HG02852 (cell line): ENCODE results near the gene PCYT1B.

ENCODE experiments used
- ATAC-seq: cut with Tn5 transposase; IDR thresholded peaks from one replicate; pipeline ENCODE4 v1.9.1; 2021; ENCODE audit warnings: mild to moderate bottlenecking, moderate library complexity; ENCODE audit not compliant: unreplicated experiment

Gene PCYT1B

DNA sequence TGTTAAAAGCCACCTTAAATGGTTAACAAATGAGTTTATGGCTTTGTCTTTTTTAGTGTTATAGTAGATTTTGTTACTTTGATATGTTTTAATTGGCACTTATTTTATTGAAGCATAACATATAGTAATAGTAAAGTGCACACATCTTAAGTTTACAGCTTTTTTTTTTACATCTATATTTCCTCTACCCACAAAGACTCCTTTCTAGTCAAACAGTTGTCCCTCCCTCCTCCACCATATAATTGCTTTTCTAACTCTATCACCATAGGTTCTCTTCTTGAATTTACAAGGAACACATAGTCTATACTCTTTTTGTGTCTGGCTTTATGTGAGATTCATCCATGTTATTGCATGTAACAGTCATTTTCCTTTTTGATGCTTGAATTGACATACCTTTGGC, 110.6 kb downstream of the PCYT1B start:
- ATAC-seq: no peak

DNA sequence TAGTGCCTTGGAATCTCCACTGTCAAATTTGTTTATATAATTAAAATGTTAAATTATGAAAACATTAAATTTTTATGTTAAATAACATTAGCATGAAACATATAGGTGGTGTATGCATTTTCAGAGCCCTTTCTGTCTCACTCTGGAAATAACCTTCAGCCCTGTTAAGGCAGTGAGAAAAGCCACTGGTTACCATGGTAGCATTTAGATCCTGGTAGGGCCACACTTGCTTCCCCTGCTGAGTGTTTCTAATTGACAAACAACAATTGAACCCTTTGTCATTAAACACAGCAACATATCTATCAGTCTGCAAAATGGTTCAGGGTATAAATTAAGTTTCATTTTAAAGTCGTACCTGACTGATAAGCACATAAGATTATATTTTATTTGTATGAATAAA, 118.5 kb downstream of the PCYT1B start:
- no peak for ATAC-seq

DNA sequence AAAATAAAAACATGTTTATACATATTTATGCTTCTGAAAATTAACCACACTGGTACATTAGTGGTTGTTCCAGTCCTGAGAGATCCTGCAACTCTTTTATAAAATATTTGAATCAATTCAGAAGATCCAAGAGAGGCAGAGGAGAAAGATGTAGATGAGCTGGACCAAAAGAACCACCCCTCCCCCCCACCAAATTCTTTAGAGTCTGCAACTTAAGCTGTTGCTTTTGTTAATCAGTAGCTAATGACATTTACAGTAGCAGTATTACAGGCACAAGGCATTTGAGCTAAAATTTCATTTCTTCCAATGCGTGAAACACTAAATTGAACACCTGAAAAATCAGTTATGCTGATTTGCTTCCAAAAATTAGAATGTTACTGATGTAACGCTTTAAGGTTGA, 120.5 kb downstream of the PCYT1B start:
- ATAC-seq: no peak

GRCh38 chrX:24525455-24525854, 121.7 kb downstream of the PCYT1B start:
- no peak for ATAC-seq

GRCh38 chrX:24520472-24520871, 126.7 kb downstream of the PCYT1B start:
- no peak for ATAC-seq

GRCh38 chrX:24515447-24515846, 131.7 kb downstream of the PCYT1B start:
- ATAC-seq: no peak

- peak; percentile 98 for ATAC-seq
These were observed 133.7 kb downstream of the PCYT1B start for GRCh38 chrX:24513416-24513815.

DNA sequence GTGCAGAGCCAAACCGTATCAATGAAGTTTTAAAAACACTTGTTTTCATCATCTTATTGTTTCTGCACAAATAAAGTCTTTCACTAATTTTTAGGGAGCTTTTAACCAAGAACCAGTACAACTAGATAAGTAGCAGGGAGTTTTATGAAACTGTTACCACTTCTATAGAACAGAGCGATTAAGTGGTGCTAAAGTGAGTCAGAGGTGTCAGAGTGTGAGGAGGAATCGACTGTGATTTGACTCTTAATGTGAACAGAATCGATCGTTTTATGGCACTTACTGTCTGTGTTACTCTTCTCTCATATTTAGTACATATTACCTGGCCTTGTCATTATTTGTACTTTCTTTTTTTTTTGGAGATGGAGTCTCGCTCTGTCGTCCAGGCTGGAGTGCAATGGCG, 138.8 kb downstream of the PCYT1B start:
- no peak for ATAC-seq
